Measurements from ENCODE around the gene FCHSD1.

FCHSD1 gene

GRCh38 chr5:141608557-141608956 is 42.7 kb downstream of the FCHSD1 start:
- no peak for DNase-seq
- Mint-ChIP-seq H3K4me1 (peaks cover 14% of the 10 kb centered on the region), H3K4me3 (no peak overlapping the region), H3K27ac (no peak overlapping the region), H3K9me3 (no peaks in the 10 kb centered on the region), H3K27me3 (ENCODE audit: low read depth, poor library complexity) (peaks cover 4% of the 10 kb centered on the region), H3K36me3 (ENCODE audit: low read depth) (peaks cover 17% of the 10 kb centered on the region)
- TF ChIP-seq, protein P1, sequence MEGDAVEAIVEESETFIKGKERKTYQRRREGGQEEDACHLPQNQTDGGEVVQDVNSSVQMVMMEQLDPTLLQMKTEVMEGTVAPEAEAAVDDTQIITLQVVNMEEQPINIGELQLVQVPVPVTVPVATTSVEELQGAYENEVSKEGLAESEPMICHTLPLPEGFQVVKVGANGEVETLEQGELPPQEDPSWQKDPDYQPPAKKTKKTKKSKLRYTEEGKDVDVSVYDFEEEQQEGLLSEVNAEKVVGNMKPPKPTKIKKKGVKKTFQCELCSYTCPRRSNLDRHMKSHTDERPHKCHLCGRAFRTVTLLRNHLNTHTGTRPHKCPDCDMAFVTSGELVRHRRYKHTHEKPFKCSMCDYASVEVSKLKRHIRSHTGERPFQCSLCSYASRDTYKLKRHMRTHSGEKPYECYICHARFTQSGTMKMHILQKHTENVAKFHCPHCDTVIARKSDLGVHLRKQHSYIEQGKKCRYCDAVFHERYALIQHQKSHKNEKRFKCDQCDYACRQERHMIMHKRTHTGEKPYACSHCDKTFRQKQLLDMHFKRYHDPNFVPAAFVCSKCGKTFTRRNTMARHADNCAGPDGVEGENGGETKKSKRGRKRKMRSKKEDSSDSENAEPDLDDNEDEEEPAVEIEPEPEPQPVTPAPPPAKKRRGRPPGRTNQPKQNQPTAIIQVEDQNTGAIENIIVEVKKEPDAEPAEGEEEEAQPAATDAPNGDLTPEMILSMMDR (IDR thresholded peaks at IDR 0.05): no peak

GRCh38 chr5:141608046-141608445 is 43.2 kb downstream of the FCHSD1 start:
- H3K36me3 Mint-ChIP-seq (ENCODE audit: low read depth): peaks cover 17% of the 10 kb centered on the region
- peaks cover under 1% of the 10 kb centered on the region for H3K27me3 Mint-ChIP-seq (ENCODE audit: low read depth, poor library complexity)
- no peak overlapping the region for H3K4me3 Mint-ChIP-seq
- no peak for DNase-seq
- no peaks in the 10 kb centered on the region for H3K9me3 Mint-ChIP-seq
- TF ChIP-seq, protein P1 (IDR thresholded peaks at IDR 0.05): no peak
- no peak overlapping the region for H3K27ac Mint-ChIP-seq
- H3K4me1 Mint-ChIP-seq: peaks cover 12% of the 10 kb centered on the region

GRCh38 chr5:141605523-141606277 is 45.5 kb downstream of the FCHSD1 start:
- Mint-ChIP-seq H3K27me3 (ENCODE audit: low read depth, poor library complexity) (no peaks in the 10 kb centered on the region), H3K9me3 (no peaks in the 10 kb centered on the region), H3K36me3 (ENCODE audit: low read depth) (peaks cover 7% of the 10 kb centered on the region), H3K4me1 (peaks cover 6% of the 10 kb centered on the region), H3K4me3 (no peak overlapping the region), H3K27ac (peak overlapping the region; percentile 26)
- DNase-seq: no peak
- TF ChIP-seq, protein P1 (IDR thresholded peaks at IDR 0.05): no peak

DNA sequence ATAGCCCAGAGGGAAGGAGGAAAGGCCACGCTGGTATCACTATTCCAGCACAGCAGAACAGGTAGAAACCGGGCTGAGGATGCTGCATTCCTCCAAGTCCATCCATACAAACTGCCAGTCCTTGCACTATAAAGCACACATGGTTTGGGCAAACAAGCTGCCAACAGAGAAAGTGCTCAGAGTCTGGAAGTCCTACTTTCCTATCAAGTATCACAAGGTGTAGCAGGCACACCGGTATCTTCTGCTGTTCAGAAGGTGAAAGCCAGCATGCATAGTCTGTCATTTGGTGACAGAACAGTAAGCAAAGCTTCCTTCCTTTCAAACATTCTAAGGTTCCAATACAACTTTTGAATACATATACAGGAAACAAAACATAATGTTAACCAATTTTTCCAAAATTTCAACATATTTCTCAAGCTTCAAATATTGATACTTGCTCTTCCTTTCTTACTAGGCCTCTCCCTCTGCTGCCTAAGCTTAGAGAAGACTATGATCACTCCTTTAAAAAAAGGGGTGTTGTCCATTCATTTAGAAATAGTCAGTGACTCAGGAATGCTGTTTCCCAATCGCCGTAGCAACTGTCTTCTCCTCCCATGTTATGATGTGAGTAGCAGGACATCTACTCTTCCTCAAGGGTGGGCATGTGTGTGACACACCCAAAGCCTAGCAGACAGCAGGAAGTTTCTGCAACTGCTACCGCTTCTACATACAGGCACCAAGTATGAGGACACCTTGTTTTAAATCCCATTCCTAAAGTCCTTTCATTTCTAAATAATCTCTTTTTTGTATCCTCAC is 47.1 kb downstream of the FCHSD1 start:
- H3K4me3 Mint-ChIP-seq: no peak overlapping the region
- DNase-seq: no peak
- H3K4me1 Mint-ChIP-seq: peaks cover 6% of the 10 kb centered on the region
- TF ChIP-seq, protein P1 (IDR thresholded peaks at IDR 0.05): no peak
- no peaks in the 10 kb centered on the region for H3K27me3 Mint-ChIP-seq (ENCODE audit: low read depth, poor library complexity)
- peak overlapping the region; percentile 2 for H3K27ac Mint-ChIP-seq
- no peaks in the 10 kb centered on the region for H3K36me3 Mint-ChIP-seq (ENCODE audit: low read depth)
- H3K9me3 Mint-ChIP-seq: no peaks in the 10 kb centered on the region

DNA sequence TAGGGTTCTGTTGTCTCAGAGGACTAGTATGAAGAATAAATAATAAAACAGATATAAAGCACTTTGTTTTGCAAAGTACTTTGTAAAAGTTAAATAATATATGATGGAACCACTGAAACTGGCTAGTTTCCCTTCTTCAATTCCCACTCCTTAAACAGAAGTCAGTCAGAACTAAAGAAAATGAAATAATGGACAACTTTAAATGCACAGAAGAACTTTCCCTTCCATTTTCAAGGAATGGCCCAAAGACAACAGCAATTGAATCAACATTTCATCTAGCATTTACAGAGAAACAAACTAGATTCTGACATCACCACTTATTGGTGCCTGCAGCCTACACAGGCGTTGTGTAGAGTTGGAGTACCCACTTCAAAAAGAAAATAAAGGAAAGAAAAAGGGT is 48.6 kb downstream of the FCHSD1 start:
- H3K4me1 Mint-ChIP-seq: peaks cover 6% of the 10 kb centered on the region

More for the DNA sequence above, 48.6 kb downstream of the FCHSD1 start:
- no peak for DNase-seq
- TF ChIP-seq, protein P1 (IDR thresholded peaks at IDR 0.05): no peak
- H3K27me3 Mint-ChIP-seq (ENCODE audit: low read depth, poor library complexity): no peaks in the 10 kb centered on the region
- H3K9me3 Mint-ChIP-seq: no peaks in the 10 kb centered on the region
- H3K27ac Mint-ChIP-seq: no peak overlapping the region
- no peaks in the 10 kb centered on the region for H3K36me3 Mint-ChIP-seq (ENCODE audit: low read depth)
- H3K4me3 Mint-ChIP-seq: no peak overlapping the region
